GM06990 (cell line): ENCODE results near the gene YJU2.

Source experiments
- DNase-seq: peaks from one replicate; pipeline ENCODE4 v3.0.0-alpha.2; 2011; ENCODE audit not compliant: insufficient read length; ENCODE audit errors: extremely low read depth
- H3K27me3 ChIP-seq: replicated peaks from 2 replicates; pipeline ENCODE4 v1.6.0; 2011; ENCODE audit warnings: low read length; ENCODE audit not compliant: control insufficient read depth, insufficient read depth
- H3K36me3 ChIP-seq: 2 replicates; pipeline ENCODE4 v1.5.1; 2011; ENCODE audit warnings: low read length; ENCODE audit not compliant: control insufficient read depth, insufficient read depth
- H3K4me3 ChIP-seq: replicated peaks from 2 replicates; pipeline ENCODE4 v1.5.1; 2011; ENCODE audit warnings: low read depth, mild to moderate bottlenecking, control low read depth, low read length
- TF ChIP-seq, protein P1 (sequence below): IDR thresholded peaks from 2 replicates; pipeline ENCODE4 v1.5.1; 2011; ENCODE audit warnings: low read length, control low read depth, mild to moderate bottlenecking, inconsistent platforms; ENCODE audit not compliant: insufficient read depth, poor library complexity, severe bottlenecking

YJU2 gene

DNA sequence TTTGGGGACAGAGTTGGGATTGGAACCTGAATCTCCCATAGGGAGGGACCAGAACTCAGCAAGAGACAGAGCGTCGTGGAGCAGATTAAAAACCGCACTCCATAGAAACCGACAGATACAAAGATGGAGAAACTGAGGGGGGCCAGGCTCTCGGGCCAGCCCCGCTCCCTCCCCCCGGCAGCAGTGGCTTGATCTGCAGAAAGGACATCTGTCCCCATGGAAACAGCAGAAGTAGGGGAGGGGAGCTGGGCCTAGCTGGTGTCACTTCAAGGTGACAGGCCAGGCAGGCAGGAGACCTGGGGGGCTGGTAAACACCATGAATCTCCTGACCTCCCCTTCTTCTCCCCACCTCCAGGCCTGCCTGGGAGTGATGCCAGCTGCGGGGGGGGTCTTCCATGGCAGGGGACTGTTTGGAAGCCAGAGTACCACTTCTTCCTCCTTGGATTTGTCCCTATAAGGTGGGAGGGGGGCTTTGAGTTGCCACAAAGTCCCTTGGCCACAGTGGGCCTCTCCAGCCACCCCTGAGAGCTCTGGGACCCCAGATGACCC, 44.4 kb downstream of the YJU2 start:
- Histone ChIP-seq H3K4me3 (no peak overlapping the region), H3K27me3 (no peaks in the 10 kb centered on the region), H3K36me3 (no peaks in the 10 kb centered on the region)
- TF ChIP-seq, protein P1, sequence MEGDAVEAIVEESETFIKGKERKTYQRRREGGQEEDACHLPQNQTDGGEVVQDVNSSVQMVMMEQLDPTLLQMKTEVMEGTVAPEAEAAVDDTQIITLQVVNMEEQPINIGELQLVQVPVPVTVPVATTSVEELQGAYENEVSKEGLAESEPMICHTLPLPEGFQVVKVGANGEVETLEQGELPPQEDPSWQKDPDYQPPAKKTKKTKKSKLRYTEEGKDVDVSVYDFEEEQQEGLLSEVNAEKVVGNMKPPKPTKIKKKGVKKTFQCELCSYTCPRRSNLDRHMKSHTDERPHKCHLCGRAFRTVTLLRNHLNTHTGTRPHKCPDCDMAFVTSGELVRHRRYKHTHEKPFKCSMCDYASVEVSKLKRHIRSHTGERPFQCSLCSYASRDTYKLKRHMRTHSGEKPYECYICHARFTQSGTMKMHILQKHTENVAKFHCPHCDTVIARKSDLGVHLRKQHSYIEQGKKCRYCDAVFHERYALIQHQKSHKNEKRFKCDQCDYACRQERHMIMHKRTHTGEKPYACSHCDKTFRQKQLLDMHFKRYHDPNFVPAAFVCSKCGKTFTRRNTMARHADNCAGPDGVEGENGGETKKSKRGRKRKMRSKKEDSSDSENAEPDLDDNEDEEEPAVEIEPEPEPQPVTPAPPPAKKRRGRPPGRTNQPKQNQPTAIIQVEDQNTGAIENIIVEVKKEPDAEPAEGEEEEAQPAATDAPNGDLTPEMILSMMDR = no peak
- DNase-seq = no peak

DNA sequence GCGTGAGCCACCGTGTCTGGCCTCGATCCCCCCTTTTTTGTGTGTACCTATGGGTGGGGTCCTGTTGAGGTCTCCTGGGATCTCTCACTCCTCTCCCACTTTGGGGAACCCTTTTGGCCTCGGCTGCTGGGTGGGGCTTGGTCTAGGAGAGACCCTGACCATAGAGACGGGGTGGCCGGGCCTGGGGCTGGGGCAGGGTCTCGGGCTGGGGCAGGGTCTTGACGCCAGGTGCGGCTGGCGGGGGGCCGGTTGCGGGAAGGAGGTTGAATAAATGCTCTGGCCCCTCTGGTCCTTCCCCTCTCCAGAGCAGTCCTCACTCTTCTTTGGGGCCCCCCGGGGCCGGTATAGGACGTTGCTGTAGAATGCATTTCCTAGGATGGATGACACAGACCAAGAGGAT, 45.6 kb downstream of the YJU2 start:
- Histone ChIP-seq H3K36me3 (no peaks in the 10 kb centered on the region), H3K4me3 (no peak overlapping the region), H3K27me3 (no peaks in the 10 kb centered on the region; the same call in 1 of the 2 replicates)
- TF ChIP-seq, protein P1 = no peak
- no peak for DNase-seq

DNA sequence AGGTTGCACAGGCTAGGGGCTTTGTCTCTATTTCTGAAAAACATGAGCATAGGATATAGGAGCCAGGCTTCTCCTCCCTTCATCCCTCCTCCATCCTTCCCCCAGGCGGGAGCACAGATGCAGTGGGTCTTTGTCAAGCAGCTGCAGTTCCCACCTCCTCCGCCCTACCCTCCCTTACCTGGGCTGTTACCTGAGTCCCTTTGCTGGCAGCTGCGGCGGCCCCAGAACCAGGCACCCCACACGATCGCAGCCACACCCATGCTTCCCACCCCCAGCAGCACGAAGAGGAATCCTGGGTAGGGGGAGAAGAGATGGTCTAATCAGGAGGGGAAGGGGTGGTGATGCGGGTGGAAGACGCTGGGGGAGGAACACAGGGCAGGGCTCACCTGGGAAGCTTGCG, 47.5 kb downstream of the YJU2 start:
- no peaks in the 10 kb centered on the region; the same call in 1 of the 2 replicates for H3K27me3 ChIP-seq
- TF ChIP-seq, protein P1 = no peak

GRCh38 chr19:4295972-4296771, 49.3 kb downstream of the YJU2 start:
- TF ChIP-seq, protein P1 = no peak
- Histone ChIP-seq H3K36me3 (no peaks in the 10 kb centered on the region), H3K27me3 (no peaks in the 10 kb centered on the region; the same call in 1 of the 2 replicates), H3K4me3 (no peak overlapping the region)
- no peak for DNase-seq

More for the DNA sequence above, 47.5 kb downstream of the YJU2 start:
- no peak overlapping the region for H3K4me3 ChIP-seq
- no peak for DNase-seq
- H3K36me3 ChIP-seq = no peaks in the 10 kb centered on the region

DNA sequence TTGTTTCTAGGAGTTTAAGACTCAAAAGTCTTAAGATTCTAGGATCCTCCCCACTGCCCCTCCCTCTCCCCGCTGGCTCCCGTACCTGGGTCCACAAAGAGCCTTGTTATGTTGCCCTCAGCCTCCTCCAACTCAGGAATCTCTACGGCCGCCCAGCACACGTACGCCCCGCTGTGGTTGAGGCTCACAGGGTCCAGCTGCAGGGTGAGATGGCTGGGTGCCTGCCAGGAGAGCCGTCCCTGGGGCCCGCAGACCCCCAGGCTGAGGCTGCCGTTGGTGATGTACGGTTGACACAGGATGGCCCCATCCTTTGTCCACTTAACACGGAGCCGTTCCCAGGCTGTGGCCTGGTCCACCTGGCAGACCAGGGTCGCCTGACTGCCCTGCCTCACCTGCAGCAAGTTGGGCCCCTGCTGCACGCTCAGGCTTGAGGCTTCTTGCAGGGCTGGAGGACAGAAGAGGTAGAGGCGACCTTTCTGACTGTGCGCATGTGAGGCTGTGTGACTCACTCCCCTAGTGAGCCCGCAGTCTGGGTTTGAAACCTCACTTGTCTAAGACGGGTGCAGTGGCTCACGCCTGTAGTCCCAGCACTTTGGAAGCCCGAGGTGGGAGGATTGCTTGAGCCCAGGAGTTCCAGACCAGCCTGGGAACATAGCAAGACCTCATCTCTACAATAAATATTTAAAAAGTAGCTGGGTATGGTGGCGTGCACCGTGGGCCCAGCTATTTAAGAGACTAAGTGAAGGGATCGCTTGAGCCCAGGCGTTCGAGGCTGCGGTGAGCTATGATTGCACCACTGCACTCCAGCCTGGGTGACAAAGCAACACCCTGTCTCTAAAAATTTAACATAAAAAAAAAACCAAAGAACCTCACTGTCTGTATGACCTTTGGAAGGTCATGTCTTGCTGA, 51.3 kb downstream of the YJU2 start:
- Histone ChIP-seq H3K27me3 (no peaks in the 10 kb centered on the region; the same call in 1 of the 2 replicates), H3K4me3 (no peak overlapping the region), H3K36me3 (no peaks in the 10 kb centered on the region)
- TF ChIP-seq, protein P1 = no peak
- DNase-seq = no peak
